Stimulated activated CD4-positive, alpha-beta T cell treated with anti-CD3 and anti-CD28 coated beads, Interleukin-15, amount 100 ng/mL, for 24 hours (primary cell): ENCODE results near the gene RAB43.
"Not testable (repeated sequence)": the region's sequence is repeated elsewhere in the genome, so short reads cannot be mapped to it uniquely, and the experiment has no call there.

Experiments used
- DNase-seq: peaks from one replicate; pipeline ENCODE4 v3.0.0-alpha.2; 2020

The RAB43 gene

DNA sequence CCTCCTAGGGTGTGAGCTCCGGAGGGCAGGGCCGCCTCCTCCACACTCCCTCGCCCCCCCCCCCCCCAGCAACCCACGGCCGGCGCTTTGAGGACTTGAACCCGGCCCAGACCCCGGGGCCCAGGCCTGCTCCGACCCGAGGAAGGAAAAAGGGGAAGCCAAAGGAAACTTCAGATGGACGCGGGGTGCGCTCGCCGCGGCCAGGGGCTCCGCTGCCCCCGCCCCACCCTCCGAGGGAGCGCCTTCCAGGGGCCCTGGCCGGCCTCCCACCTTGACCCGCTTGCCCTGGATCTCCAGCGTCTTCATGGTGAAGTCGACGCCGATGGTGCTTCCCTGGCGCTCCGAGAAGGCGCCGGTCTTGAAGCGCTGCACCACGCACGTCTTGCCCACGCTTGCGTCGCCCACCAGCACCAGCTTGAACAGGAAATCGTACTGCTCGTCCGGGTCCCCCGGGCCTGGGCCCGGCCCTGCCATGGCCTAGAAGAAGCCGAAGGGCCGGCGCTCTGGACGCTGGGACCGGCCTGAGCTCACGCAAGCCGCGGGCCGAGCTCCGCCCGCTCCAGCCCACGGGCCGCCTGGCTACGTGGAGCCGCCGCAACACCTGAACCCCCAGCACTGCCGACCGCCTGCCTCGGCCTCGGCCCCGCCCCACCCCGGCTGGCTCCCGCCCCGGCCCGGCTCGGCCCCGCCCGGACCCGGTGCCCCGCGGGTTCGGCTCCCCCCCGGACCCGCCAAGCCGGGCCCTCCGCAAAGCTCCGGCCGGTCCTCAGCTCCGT is 400 bp downstream of the RAB43 start:
- DNase-seq = no peak

DNA sequence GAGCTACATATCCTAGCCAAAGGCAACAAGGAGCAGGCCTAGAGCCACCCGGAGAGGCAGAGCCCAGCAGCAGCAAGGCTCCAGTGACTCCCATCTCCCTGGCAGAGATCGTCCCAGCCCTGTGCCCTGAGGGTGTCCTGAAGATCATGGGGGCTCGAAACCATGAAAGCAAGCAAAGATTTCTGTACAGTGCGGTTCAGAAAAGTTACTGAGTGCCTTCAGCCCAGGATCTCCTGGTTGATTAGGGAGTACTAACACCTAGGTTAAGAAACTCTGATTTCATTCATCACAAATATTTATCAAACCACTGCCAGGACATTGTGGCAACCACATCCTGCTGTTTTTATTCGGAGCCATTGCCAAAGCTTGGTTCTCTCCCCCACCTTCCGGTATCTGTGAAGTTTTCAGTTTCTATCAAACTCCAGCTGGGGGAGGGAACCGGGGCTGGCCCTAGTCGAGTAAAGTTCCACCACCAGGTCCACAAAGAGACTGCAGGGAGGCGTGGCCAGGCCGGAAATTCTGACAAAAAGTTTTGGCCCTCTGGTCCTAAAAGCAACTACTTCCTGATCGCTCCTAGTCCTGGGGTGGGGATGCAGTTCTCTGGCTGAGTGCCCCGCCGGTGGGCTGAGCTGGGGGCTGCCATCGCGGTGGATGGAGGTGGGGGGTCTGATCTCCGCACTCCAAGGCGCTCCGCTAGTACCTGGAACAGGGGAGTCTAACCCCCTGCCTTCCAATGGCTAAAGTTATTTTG is 1.2 kb downstream of the RAB43 start:
- DNase-seq = peak; percentile 96

DNA sequence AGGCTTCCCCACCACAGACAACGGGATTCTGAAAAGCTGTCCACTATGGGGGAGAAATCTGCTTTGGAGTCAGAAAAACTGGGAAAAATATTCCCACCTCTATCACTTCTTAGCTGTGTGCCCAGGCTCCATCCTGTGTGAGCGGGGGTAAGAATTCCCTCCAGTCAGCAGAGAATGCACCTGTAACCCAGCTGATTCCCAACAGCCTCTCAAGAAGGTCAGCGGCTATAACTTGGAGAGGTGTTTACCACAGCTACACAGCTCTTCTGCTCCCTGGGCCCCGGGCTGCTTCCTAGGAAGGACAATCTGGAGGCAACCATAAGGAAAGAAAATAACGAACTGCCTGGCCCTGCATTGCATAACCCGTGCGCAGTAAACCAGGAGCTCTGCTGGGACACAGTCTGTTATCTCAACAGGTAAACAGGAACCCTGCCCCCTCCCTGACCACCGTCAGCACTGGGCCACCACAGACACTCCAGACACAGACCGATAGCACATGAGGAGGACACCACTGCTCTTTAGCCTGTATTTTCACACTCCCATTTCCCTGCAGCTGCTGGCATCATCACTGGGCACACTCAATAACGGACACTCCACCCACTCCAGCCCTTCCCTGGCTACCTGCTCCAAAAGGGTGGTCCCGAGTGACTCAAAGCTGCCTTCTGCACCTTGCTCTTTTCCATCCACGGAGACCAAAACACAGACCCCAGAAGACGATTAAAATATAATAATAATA is 2.1 kb downstream of the RAB43 start:
- DNase-seq = peak; percentile 35

DNA sequence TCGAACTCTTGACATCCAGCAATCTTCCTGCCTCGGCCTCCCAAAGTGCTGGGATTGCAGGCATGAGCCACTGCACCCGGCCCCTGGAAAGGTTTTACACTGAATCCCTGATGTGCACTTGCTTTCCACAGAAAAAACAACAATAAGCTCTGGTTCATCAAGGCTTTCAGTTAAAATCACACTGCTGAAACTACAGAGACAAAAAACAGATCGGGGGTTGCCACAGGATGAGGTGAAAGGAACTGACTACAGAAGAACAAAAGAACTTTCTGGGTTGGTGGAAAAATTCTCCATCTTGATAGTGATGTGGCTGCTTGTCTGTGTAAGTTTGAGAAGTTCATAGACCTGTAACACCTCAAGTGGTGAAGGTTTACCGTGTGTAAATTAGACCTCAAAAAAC is 2.9 kb downstream of the RAB43 start:
- DNase-seq = peak; percentile 44

DNA sequence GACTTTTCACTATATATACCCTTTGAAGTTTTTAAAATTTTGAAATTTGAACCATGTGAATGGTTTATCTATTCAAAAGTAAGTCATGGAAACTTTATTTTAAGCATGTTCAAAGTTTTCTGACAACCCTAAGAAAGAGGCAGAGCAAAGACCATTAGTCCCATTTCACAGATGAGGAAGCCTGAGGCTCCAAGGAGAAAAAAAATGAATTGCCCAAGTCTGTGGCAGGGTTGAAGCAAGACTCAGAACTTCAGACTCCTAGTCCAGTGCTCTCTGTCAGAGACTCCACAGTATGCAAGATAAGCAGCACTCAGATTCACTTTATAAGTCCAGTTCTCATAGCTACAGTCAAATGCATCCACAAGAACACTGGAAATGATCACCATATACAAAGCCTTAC is 4.5 kb downstream of the RAB43 start:
- DNase-seq = no peak

DNA sequence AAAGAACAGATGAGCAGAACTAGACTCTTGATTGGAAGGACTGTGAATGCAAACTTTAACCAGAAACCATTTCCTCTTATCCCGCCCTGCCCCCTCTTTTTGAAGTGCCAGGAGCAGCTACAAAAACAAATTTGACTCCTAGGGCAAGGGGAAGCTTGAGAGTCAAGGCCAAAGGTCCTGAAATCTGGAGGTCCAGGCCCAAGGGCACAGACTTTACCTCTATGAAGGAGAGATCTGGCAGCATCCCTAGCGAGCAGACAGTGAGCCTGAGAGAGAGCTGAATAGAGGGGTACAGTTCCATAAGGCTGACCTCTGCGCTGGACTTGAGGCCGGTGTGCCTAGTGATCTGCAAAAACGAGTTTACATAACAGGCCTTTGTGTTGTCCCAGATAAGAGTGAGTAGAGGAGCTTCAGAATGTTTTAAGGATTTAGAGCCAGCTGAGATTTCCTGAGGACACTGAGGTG is 5.1 kb downstream of the RAB43 start:
- peak; percentile 18 for DNase-seq

DNA sequence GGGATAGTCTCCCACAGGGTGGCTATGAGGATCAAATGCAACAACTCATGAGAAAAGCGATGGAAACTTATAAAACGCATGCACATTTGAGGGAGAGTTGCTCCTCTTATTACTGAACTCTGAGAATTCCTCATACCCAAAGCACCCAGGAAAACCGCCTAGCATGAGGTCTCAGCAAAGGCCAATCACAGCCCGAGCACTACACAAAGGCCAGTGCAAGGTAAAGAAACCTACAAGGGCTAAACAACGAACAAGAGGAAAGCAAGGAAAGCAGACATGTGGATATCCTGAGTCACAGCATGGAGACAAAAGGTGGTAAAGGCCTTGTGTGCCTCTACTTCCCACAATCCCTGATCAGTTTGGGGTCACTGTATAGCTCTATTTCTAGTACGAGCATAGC is 7.1 kb downstream of the RAB43 start:
- no peak for DNase-seq

DNA sequence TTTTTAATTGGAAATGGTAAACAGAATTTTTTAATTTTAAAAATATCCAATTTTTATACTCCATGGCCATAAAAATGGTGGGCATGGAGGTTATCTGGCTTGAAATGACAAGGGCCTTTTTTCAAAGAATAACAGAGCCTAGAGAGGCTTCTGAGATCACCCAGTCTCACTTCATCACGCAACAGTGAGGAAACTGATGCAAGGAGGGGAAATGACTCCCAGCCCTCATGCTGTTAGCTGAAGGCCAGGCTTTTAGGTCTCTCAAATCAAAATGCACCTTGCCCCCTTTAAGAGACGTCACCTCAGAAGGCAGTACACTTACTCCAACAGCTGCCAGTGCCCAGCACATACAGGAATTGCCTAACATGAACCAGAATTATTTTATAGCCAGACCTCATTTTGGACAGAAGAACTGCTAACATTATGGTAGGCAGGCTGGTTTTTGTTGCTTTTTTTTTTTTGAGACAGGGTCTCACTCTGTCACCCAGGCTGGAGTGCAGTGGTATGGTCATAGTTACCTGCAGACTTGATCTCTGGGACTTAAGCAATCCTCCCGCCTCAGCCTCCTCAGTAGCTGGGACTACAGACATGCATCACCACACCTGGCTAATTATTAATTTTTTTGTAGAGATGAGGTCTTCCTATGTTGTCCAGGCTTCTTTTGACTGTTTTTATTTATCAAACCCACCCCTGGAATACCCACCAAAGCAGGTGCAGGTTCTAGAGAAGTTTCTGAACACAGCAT is 9.1 kb downstream of the RAB43 start:
- peak; percentile 48 for DNase-seq

DNA sequence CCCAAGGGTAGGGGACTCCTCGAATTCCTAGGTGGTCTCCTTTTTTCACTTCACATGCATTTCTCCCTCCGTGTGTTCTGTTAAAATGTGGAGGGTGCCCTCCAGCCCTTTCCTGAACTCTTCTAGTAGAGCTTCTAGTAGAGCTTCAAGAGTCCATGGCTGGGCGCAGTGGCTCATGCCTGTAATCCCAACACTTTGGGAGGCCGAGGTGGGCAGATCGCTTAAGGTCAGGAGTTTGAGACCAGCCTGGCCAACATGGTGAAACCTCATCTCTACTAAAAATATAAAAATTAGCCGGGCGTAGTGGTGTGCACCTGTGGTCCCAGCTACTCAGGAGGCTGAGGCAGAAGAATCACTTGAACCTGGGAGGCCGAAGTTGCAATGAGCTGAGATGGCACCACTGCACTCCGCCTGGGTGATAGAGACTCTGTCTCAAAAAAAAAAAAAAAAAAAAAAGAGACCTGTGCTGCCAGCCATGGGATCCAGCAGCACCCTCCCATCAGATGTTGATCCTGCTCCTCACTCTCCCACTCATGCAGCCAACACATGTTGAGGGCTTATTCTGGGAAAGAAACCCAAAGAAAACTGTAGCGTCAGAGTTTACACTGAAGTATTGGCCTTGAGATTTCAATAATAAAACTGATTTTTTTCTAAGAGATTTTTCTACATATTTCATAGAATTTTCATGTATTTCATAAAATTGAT is 10.4 kb downstream of the RAB43 start:
- DNase-seq = not testable (repeated sequence)

DNA sequence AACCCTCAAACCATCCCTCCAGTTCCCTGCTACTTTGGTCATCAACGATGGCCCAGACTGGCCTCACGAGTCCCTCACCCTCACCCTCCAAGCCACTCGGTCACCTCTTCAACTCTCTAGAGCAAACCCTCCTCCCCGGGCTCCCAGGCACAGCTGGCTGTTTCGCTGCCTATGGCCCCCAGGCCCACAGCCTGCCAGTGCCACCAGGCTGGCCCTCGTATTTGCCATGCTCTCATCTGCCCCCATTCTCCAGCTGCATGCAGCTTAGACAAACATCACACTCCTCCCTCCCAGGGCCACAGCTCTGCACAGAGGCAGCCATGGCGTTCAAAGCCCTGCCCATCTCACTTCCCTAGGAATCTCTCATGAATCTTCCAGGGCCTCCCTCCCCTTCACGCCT is 13.8 kb downstream of the RAB43 start:
- no peak for DNase-seq

DNA sequence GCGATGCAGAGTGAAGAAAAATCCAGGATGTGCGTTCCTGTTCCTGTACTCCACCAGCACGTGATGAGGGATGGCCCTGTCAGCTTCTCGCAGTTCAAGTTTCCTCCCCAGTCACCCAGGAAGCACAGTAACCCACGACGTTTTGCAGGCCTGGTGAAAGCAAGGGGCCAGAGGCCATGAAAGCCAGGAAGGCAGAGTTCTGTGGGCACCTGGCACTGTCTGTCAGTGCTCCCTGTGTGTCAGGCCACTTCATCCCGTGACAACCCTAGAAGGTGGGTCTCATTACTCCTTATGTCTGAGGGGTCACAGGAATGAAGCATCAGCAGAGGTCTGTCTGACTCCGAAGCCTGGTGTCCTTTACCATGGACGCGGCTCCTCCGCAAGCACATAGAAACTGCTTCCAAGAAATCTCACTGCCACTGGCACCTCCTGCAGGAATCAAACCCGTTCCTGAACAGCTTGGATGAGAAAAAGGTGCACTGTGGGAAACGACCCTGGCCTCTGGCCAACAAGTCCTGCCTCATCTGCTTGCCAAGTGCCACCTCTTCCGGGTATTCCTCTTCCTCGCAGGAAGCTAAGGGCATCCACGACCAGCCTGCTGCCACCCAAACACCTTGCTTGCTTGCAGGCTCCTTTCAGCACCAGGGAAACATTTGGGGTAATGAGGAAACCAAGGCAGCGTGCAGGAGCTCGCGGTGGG is 14.6 kb downstream of the RAB43 start:
- DNase-seq = no peak

DNA sequence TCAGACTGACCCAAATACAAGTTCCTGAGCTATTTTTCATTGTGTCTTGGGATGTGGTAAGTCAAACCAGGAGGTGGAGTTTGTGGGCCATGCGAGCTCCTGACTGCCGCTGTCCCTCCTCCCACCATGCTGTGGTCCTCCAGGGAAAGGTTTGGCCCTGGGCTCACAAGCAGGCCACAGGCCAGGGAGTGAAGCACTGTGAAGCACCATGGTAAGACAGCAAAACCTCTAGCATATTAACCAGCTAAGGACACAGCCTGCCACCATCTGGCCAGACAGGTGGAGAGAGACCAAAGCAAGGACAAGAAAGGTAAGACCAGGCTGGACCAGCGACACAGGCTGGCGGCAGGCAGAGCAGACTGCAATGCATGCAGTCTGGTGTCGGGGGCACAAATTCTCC is 15.3 kb downstream of the RAB43 start:
- no peak for DNase-seq

DNA sequence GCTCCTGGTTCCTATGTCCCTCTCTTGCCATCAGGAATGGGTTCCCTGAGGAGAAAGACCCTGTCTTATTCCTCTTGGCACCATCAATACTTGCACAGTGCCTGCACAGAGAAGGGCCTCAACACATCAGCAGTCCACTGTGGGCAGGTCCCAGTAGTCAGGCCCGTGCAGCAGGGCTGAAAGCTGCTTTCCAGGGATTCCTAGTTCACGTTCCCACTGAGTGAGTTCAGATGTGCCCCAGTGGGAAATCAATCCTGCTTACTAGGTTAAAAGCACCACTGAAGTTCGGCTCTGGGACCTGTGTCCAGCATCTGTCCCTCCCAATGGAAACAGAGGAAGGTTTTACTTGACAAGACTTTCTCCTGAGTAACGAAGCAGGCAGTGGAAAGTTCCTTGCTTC is 15.7 kb downstream of the RAB43 start:
- no peak for DNase-seq

DNA sequence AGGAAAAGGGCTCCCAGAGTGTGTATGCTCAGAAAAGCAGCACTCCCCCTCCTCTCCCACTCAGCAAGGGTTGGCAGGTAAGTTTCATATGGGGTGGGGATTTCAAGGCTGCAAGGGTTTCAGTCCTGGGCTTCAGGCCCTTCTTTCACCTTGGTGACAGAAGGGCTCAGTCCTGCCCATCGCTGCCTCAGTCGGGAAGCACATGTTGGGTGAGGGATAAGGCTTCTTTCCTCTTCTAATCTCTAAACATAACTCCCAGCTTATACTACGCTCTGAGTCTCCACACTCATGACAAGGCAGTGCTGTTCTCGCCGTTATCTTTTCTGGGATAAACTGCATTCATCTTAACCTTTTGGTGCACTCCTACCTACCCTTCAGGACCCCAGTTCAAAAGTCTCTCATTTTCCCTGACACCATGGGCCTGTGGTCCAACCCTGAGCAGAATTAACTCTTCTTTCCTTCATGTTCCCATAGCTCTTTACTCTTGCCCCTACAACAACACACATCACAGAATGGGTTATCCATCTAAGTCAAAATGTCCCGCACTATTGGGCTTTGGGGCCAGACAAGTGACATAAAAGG is 17.0 kb downstream of the RAB43 start:
- no peak for DNase-seq

DNA sequence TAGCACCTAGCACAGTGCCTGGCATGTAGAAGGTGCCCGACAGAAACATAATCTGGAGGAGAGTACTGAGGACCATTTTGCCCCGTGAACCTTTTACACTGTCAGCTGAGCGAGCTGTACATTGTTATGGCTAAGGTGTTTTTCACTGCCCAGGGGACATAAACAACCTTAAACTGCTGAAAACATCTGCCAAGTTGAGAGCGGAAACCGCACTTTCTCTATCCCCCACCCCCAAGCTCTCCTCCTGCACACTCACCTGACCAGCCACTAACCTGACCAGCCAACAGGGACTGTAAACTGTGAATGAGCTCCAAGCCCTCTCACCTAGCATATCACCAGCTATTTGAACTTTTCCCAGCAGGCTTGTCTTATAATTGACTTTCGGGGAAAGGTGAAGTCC is 17.6 kb downstream of the RAB43 start:
- no peak for DNase-seq

DNA sequence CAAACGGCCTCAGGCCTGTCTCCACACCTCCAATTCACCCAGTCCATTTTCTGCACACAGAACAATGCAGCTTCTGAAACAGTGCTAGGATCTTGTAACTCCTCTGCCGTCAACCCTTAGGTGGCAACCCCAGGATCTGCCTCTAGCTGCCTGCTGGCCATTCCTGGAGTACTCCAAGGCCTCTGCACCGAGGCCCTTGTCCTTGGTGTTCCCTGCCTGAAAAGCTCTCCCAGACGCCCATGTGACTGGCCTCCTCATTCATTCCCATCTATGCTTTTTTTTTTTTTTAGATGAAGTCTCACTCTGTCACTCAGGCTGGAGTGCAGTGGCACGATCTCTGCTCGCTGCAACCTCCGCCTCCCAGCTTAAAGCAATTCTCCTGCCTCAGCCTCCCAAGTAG is 18.3 kb downstream of the RAB43 start:
- DNase-seq = no peak

DNA sequence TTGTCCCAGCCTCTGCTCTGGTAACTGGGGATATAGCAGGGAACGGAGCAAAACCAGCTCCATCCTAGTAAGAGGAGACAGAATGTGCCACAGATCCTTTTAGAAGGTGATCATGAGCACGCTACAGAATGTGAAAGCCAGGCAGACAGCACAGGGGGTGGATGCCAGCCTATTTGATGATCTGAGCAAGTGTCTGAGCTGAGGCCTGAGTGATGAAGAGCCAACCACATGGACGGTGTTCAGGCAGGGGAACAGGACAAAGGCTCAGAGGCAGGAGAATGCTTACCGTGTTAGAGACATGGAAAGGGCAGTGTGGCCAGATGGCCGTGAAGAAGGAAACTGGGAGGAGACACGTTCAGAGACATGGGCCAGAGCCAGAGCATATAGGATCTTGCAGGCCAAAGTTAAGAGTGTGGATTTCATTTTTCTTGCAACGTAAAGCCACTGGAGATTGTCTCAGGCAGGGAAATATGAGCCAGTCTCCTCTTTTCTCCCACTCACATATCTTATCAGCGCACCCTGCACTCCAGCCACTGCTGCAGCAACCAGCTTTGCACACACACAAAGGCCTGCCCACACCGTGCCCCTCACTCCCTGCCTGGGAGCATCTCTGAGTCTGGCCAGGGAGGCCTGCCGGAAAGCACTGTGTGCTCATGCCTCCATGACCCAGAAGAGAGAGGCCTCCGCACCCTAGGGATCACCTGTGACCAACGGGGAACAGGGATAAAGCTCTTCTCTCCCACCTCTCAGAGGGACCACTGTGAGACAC is 20.1 kb downstream of the RAB43 start:
- DNase-seq = no peak

DNA sequence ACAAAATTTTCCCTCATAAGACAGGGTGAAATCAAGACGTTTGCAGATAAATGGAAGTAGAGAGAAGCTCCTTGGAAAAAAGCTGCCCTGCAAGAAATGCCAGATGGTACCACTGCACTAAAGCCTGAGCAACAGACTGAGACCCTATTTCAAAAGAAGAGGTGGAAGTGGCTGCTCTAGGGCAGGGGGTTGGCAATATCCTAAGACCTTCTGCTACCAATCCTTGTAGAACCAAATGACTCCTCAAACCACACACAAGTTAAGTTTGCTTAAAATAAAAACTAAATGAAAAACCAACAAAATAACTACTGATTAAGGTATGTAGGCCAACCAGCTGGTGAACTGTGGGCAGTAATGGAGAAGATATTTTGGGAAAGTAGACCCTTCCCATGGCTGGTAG is 21.3 kb downstream of the RAB43 start:
- DNase-seq = no peak

DNA sequence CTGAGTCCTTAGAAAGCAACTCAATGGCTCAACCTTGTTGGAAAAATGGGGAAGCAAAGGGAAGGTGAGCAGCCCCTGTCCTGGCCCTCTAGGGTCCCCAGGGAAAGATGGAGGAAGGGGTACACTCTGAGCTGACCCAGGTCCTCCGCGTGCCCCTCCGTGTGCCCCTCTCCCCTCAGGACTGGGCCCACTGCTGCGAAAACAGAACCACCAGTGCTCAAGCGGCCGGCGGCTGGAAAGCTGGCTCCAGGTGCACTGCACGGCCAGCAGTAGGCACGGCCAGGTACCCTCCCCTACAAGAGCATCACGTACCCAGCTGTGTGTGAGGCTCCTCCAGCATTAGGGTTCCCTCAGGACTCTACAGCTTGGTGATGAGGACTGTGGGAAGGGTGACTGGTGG is 26.3 kb downstream of the RAB43 start:
- DNase-seq = no peak

DNA sequence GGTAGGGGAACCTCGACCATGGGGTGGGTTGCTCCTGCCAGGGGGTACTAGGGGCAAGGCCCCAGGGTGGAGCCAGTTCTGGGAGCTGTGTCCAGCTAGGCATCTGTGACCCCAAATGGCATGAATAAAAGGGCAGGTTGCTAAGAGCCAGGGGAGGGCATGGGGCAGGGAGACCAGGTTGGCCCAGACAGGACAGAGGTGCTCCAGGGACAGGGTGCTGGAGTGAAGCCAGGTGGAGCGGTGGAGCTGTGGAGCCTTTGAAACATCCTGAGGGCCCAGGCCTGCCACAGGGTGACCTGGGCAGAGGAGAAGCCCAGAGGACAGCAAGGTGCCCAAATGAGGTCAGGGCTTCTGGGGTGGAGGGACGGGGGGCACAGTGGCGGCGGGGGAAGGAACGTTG is 33.3 kb downstream of the RAB43 start:
- not testable (repeated sequence) for DNase-seq
